GM12878 (cell line): ENCODE data around the gene SEC31A. TPM values are rescaled to one million over a fixed set of nuclear protein-coding genes. Genes with fewer than 3 reads are reported as not detected.

Experiments used
- ATAC-seq: fragments of 200-7000 bp; cut with Tn5 transposase; 3 replicates; pipeline ENCODE4 v1.9.1; 2020; ENCODE audit warnings: mild to moderate bottlenecking, moderate library complexity
- BruUV-seq: library from RNA; stranded (reverse); fragments of 400-500 nt; replicated peaks from 2 replicates; lab custom pipeline; 2021; lab: Mats Ljungman, UMichigan
- CTCF ChIA-PET: fragments of 300-600 bp; sonication (Branson Sonifier 250); formaldehyde crosslinking; extraction: SDS; loops from one replicate; lab custom pipeline; 2021; ENCODE audit warnings: inconsistent platforms; lab: Yijun Ruan, JAX
- POLR2A ChIA-PET: fragments of 350-600 bp; formaldehyde crosslinking; extraction: SDS; loops from one replicate; lab custom pipeline; 2021; ENCODE audit warnings: inconsistent platforms; lab: Charles Lee
- RAD21 ChIA-PET: fragments of 300-600 bp; sonication (Branson Sonifier 250); formaldehyde crosslinking; loops from one replicate; lab custom pipeline; 2023; ENCODE audit warnings: antibody characterized with exemption; ENCODE audit not compliant: unreplicated experiment; lab: Charles Lee
- SMC1A ChIA-PET: fragments of 300-600 bp; sonication (Branson Sonifier 250); formaldehyde crosslinking; loops from one replicate; lab custom pipeline; 2023; ENCODE audit not compliant: unreplicated experiment, uncharacterized antibody; lab: Charles Lee
- DNase-seq: peaks from one replicate; pipeline ENCODE4 v3.0.0-alpha.2; 2011; ENCODE audit warnings: low read depth, low spot score
- FAIRE-seq: peaks from 3 replicates; lab custom pipeline; 2011; peaks lifted over from hg19 to GRCh38; lab: Jason Lieb, UNC
- H2AFZ ChIP-seq: 2 replicates; pipeline ENCODE4 v1.6.0; 2011; ENCODE audit warnings: low read depth, low read length, control low read depth; ENCODE audit not compliant: control insufficient read depth
- H3K27ac ChIP-seq: 2 replicates; pipeline ENCODE4 v1.5.1; 2011; ENCODE audit warnings: control low read depth; ENCODE audit not compliant: control insufficient read depth, insufficient read depth
- H3K27me3 ChIP-seq, 2 experiments: replicated peaks in 1 of 2; 2 replicates each; pipeline versions ENCODE4 v1.6.0 to v1.6.1; 2011; ENCODE audit warnings: low read length in 1 of 2; ENCODE audit not compliant: control insufficient read depth in 2 of 2, insufficient read depth in 2 of 2
- H3K36me3 ChIP-seq, 2 experiments: 2 replicates each; pipeline ENCODE4 v1.5.1; 2011; ENCODE audit warnings: low read length in 1 of 2; ENCODE audit not compliant: control insufficient read depth in 2 of 2, insufficient read depth in 2 of 2
- H3K4me1 ChIP-seq: 2 replicates; pipeline ENCODE4 v1.6.1; 2011; ENCODE audit warnings: mild to moderate bottlenecking, low read length, moderate library complexity, mixed read lengths; ENCODE audit not compliant: control insufficient read depth, insufficient read depth
- H3K4me2 ChIP-seq: 2 replicates; pipeline ENCODE4 v1.6.0; 2011; ENCODE audit warnings: control low read depth; ENCODE audit not compliant: control insufficient read depth, insufficient read depth
- H3K4me3 ChIP-seq: fragments of 200-600 bp; sonication (generic); 2 replicates; pipeline ENCODE4 v1.5.1; 2016
- H3K79me2 ChIP-seq: 2 replicates; pipeline ENCODE4 v1.6.0; 2011; ENCODE audit warnings: low read length; ENCODE audit not compliant: control insufficient read depth, insufficient read depth
- H3K9ac ChIP-seq: 2 replicates; pipeline ENCODE4 v1.8.0; 2011; ENCODE audit warnings: low read length, control low read depth, mixed read lengths; ENCODE audit not compliant: control insufficient read depth, insufficient read depth
- H3K9me3 ChIP-seq: replicated peaks from 3 replicates; pipeline ENCODE4 v1.5.1; 2011; ENCODE audit warnings: mild to moderate bottlenecking, low read length; ENCODE audit not compliant: control insufficient read depth, insufficient read depth
- H4K20me1 ChIP-seq: 2 replicates; pipeline ENCODE4 v1.6.0; 2011; ENCODE audit not compliant: control insufficient read depth, insufficient read depth
- ASH2L ChIP-seq: fragments of 300-600, 200-600 bp; sonication (generic); IDR thresholded peaks from 2 replicates; pipeline ENCODE4 v1.6.1; 2017; ENCODE audit warnings: low read depth, mild to moderate bottlenecking, borderline replicate concordance
- FOS ChIP-seq: IDR thresholded peaks from 3 replicates; pipeline ENCODE4 v1.6.1; 2011; ENCODE audit warnings: borderline replicate concordance; ENCODE audit not compliant: insufficient read length; ENCODE audit errors: extremely low read depth
- GATAD2B ChIP-seq: fragments of 450-650 bp; conservative IDR thresholded peaks from 2 replicates; pipeline ENCODE4 v1.6.1; 2017; ENCODE audit warnings: low read depth, mild to moderate bottlenecking, moderate library complexity
- KDM1A ChIP-seq: fragments of 200-600 bp; sonication (generic); IDR thresholded peaks from 2 replicates; pipeline ENCODE4 v1.6.1; 2016; ENCODE audit warnings: borderline replicate concordance
- KLF5 ChIP-seq: fragments of 450-650 bp; IDR thresholded peaks from 2 replicates; pipeline ENCODE4 v1.6.1; 2014; ENCODE audit warnings: mild to moderate bottlenecking; ENCODE audit not compliant: partially characterized antibody
- NBN ChIP-seq: fragments of 450-650 bp; IDR thresholded peaks from 2 replicates; pipeline ENCODE4 v1.6.1; 2016
- POLR2A ChIP-seq: IDR thresholded peaks from 2 replicates; pipeline ENCODE4 v1.6.1; 2011; ENCODE audit warnings: low read depth, mild to moderate bottlenecking, low read length
- RFX5 ChIP-seq: IDR thresholded peaks from 2 replicates; pipeline ENCODE4 v1.6.1; 2011; ENCODE audit warnings: low read depth, low read length, improper control_type of control experiment
- SMC3 ChIP-seq: IDR thresholded peaks from 2 replicates; pipeline ENCODE4 v1.6.1; 2011; ENCODE audit warnings: low read length, improper control_type of control experiment, borderline replicate concordance
- ZNF622 ChIP-seq: fragments of 450-650 bp; IDR thresholded peaks from 2 replicates; pipeline ENCODE4 v1.6.1; 2017; ENCODE audit warnings: mild to moderate bottlenecking, inconsistent platforms
- ZSCAN29 ChIP-seq: fragments of 450-650 bp; IDR thresholded peaks from 2 replicates; pipeline ENCODE4 v1.6.1; 2017; ENCODE audit warnings: mild to moderate bottlenecking, moderate library complexity
- WGBS: methylation state at CpG from one replicate; pipeline ENCODE4 v1.1.6; 2016; ENCODE audit warnings: low lambda C conversion rate; ENCODE audit not compliant: insufficient replicate concordance, insufficient coverage; ENCODE audit errors: missing lambda C conversion rate; 5-methylcytosine and 5-hydroxymethylcytosine counted together
- in situ Hi-C: fragments of 300-500 bp; cut with MboI; formaldehyde crosslinking; loops from 9 replicates; pipeline ENCODE4 v1.14.3; 2018; ENCODE audit warnings: mixed read lengths
- intact Hi-C: fragments of 100-400 bp; cut with micrococcal nuclease; formaldehyde crosslinking; loops from one replicate; pipeline ENCODE4 v1.14.2; 2022; ENCODE audit not compliant: unreplicated experiment
- polyA plus RNA-seq, 11 experiments: library from polyadenylated mRNA; depleted of rRNA in 4 of 11; unstranded in 6 of 11; stranded (reverse) in 5 of 11; fragments of >200 nt; fragmentation: Nextera tagmentation in 4 of 11; fragmentation: Illumina TruSeq in 1 of 11; extraction: Ambion mirVana in 4 of 11; extraction: Trizol in 1 of 11; gene quantifications; 1 replicate in 1 of 11; 2 replicates in 10 of 11; pipeline versions ENCODE4 v1.2.1 to v1.2.3, GENCODE V29; 2011 to 2016; ENCODE audit warnings: inconsistent platforms in 2 of 11, missing spikeins in 2 of 11, low read depth in 1 of 11
- total RNA-seq, 4 experiments: library from RNA; depleted of rRNA in 3 of 4; stranded (reverse); fragments of >200 nt in 3 of 4; fragmentation: Illumina TruSeq in 1 of 4; extraction: Trizol in 1 of 4; gene quantifications; 2 replicates each; pipeline versions ENCODE4 v1.2.1 to v1.2.3, GENCODE V29; 2013 to 2021
- TF ChIP-seq, protein P1 (sequence below): IDR thresholded peaks from 2 replicates; pipeline ENCODE4 v1.6.1; 2012; ENCODE audit warnings: low read depth, low read length, improper control_type of control experiment
- TF ChIP-seq, protein P2 (sequence below): fragments of 450-650 bp; IDR thresholded peaks from 2 replicates; pipeline ENCODE4 v1.6.1; 2017; ENCODE audit warnings: mild to moderate bottlenecking, low read depth, inconsistent platforms; ENCODE audit not compliant: poor library complexity, severe bottlenecking
- TF ChIP-seq, protein P3 (sequence below): IDR thresholded peaks from 2 replicates; pipeline ENCODE4 v1.6.1; 2012; ENCODE audit warnings: low read depth, low read length, improper control_type of control experiment

Gene SEC31A
- total and polyA plus RNA-seq, 10 of the 15 experiments (the other 5 are each of a cell fraction or from before 2014, with no cell fraction given), result 74.6 to 171 (median 129) TPM

DNA sequence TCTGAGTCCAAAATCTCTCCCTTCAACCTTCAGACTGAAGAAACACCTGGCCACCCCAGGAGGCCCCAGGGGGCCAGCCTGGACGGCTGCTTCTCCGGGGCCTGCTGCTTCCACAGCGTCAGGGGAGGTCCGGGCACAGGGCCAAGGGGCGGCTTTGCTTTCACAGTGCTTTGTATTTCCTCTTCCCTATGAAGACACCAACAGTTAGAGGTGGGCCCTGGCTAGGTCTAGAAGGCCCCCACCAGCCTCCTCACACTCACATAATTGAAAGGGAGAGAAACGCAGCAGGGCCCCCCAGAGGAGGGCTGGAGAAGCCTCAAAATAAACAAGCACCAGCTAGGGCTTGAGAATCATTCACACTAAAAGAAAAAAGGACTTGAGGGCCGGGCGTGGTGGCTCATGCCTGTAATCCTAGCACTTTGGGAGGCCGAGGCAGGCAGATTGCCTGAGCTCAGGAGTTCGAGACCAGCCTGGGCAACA is 110.2 kb downstream of the SEC31A start (continued):
- TF ChIP-seq SMC3, result 0 out of 2 replicates have a peak, but pooled peaks have one; percentile 5
- TF ChIP-seq, all 136 proteins: peak for 3

DNA sequence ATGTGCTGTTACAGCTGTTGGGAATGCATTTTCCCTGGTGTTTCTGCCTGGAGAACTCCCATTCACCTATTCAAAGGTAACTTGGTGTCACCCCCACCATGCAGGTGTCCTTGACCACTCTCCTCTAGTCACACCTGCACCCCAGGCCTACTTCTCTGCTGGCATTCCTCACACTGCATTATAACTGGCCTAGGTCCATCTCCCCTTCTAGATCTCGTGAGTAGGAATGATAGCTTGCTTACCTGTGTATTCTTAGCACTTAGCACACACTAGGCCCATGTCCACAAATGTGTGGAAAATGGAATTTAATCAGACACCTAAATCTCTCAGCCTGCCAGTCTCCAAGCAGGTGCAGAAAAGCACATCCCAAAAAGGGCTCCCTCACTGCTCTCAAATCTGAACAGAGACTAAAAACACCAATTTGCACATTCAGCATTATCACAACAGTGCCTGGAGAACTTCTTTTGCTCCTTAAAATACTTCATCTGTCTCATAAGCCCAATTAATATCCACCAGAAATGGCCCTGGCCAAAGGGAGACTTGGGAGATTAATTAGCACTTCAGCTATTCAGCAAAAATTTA is 110.7 kb downstream of the SEC31A start:
- no peak overlapping the region for H3K9ac ChIP-seq
- ChIA-PET RAD21 (no interaction called here), POLR2A (no interaction called here), SMC1A (no interaction called here), CTCF (no interaction called here)
- WGBS, result 0% methylated on average over 1 of the region's 1 CpG
- no peaks in the 10 kb centered on the region for H4K20me1 ChIP-seq
- H3K36me3 ChIP-seq, result no peaks in the 10 kb centered on the region
- no peak overlapping the region for H3K4me3 ChIP-seq
- H3K27me3 ChIP-seq, result no peaks in the 10 kb centered on the region
- no peak overlapping the region for H3K27ac ChIP-seq
- intact Hi-C loops, result no loop called here
- H3K79me2 ChIP-seq, result no peaks in the 10 kb centered on the region
- in situ Hi-C loops, result no loop called here
- H2AFZ ChIP-seq, result peak overlapping the region; percentile 6; the same call in 1 of the 2 replicates
- no TSS peak for BruUV-seq
- FAIRE-seq (no peak), DNase-seq (no peak), ATAC-seq (peak; percentile 13; the same call in 2 of the 3 replicates)
- TF ChIP-seq KDM1A, result no peak
- H3K4me2 ChIP-seq, result no peak overlapping the region
- peaks cover 15% of the 10 kb centered on the region for H3K4me1 ChIP-seq
- no peaks in the 10 kb centered on the region for H3K9me3 ChIP-seq

DNA sequence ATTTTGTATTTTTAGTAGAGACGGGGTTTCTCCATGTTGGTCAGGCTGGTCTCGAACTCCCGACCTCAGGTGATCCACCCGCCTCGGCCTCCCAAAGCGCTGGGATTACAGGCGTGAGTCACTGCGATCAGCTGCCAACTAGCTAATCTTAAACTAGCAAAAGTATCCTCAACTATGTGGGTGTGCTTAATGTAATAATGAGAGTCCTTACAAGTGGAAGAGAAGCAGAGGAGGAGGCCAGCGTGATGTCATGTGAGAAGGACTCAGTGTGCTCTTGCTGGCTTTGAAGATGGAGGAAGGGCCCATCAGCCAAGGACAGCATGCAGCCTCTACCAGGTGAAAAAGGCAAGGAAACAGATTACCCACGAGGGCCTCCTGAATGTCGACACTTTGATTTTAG is 111.9 kb downstream of the SEC31A start:
- no peaks in the 10 kb centered on the region for H3K9me3 ChIP-seq
- FAIRE-seq (no peak), DNase-seq (no peak), ATAC-seq (no peak)
- H3K4me1 ChIP-seq, result peaks cover 15% of the 10 kb centered on the region
- H3K9ac ChIP-seq, result no peak overlapping the region
- no peaks in the 10 kb centered on the region; a peak in 1 of 4 replicates for H3K27me3 ChIP-seq
- no peaks in the 10 kb centered on the region for H3K79me2 ChIP-seq
- ChIA-PET POLR2A (no interaction called here), RAD21 (no interaction called here), SMC1A (no interaction called here), CTCF (no interaction called here)
- H4K20me1 ChIP-seq, result no peaks in the 10 kb centered on the region
- peak overlapping the region; percentile 9; the same call in 1 of the 2 replicates for H3K4me2 ChIP-seq
- 63% methylated on average over 11 of the region's 11 CpGs for WGBS
- H3K36me3 ChIP-seq, result no peaks in the 10 kb centered on the region
- H3K27ac ChIP-seq, result no peak overlapping the region
- in situ Hi-C loops (no loop called here), intact Hi-C loops (no loop called here)
- H3K4me3 ChIP-seq, result no peak overlapping the region
- H2AFZ ChIP-seq, result no peak overlapping the region
- BruUV-seq, result no TSS peak
- TF ChIP-seq, protein P1, sequence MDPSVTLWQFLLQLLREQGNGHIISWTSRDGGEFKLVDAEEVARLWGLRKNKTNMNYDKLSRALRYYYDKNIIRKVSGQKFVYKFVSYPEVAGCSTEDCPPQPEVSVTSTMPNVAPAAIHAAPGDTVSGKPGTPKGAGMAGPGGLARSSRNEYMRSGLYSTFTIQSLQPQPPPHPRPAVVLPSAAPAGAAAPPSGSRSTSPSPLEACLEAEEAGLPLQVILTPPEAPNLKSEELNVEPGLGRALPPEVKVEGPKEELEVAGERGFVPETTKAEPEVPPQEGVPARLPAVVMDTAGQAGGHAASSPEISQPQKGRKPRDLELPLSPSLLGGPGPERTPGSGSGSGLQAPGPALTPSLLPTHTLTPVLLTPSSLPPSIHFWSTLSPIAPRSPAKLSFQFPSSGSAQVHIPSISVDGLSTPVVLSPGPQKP, result no peak
- TF ChIP-seq NBN, result no peak
- no peak for TF ChIP-seq RFX5
- TF ChIP-seq, protein P2, sequence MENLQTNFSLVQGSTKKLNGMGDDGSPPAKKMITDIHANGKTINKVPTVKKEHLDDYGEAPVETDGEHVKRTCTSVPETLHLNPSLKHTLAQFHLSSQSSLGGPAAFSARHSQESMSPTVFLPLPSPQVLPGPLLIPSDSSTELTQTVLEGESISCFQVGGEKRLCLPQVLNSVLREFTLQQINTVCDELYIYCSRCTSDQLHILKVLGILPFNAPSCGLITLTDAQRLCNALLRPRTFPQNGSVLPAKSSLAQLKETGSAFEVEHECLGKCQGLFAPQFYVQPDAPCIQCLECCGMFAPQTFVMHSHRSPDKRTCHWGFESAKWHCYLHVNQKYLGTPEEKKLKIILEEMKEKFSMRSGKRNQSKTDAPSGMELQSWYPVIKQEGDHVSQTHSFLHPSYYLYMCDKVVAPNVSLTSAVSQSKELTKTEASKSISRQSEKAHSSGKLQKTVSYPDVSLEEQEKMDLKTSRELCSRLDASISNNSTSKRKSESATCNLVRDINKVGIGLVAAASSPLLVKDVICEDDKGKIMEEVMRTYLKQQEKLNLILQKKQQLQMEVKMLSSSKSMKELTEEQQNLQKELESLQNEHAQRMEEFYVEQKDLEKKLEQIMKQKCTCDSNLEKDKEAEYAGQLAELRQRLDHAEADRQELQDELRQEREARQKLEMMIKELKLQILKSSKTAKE, result no peak
- TF ChIP-seq POLR2A, result no peak
- no peak for TF ChIP-seq ZSCAN29
- no peak for TF ChIP-seq FOS
- TF ChIP-seq ASH2L, result no peak
- TF ChIP-seq ZNF622, result no peak
- TF ChIP-seq, protein P3, sequence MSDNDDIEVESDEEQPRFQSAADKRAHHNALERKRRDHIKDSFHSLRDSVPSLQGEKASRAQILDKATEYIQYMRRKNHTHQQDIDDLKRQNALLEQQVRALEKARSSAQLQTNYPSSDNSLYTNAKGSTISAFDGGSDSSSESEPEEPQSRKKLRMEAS, result no peak
- TF ChIP-seq KLF5, result no peak
- no peak for TF ChIP-seq GATAD2B
